ENCODE measurements around the gene EPC1. TPM values are rescaled to one million over a fixed set of nuclear protein-coding genes. Genes with fewer than 3 reads are reported as not detected.
A peak's percentile ranks its signal among the peaks of the same experiment; 100 is the strongest.

The EPC1 gene
- total RNA-seq, 2 experiments from 2014 or later = 33.0 to 33.9 TPM

GRCh38 chr10:32293581-32293980 is 53.4 kb downstream of the EPC1 start:
- intact Hi-C loops (cut with micrococcal nuclease) = no loop called here
- Mint-ChIP-seq H3K4me1 (ENCODE audit: low read depth) (peaks cover 30% of the 10 kb centered on the region), H3K27me3 (no peaks in the 10 kb centered on the region), H3K4me3 (no peak overlapping the region), H3K36me3 (ENCODE audit: low read depth) (peaks cover 14% of the 10 kb centered on the region), H3K9me3 (no peaks in the 10 kb centered on the region), H3K27ac (peak overlapping the region; percentile 30)
- CTCF ChIA-PET = interaction anchor here (0.8 to 0.9 kb wide), 2 partner anchors 52 to 303 kb away, joined by 3 read pairs; no protein-coding TSS in a partner anchor
- TF ChIP-seq CTCF (IDR thresholded peaks at IDR 0.05) = no peak
- no peak for ATAC-seq
- POLR2A ChIA-PET = interaction anchor here (0.6 to 1.3 kb wide), 6 partner anchors 9 to 65 kb away, joined by 3 to 5 read pairs (median 3); no protein-coding TSS in a partner anchor
- no peak for DNase-seq

GRCh38 chr10:32279795-32280194 is 67.2 kb downstream of the EPC1 start:
- Mint-ChIP-seq H3K27me3 (no peaks in the 10 kb centered on the region), H3K4me3 (no peak overlapping the region), H3K27ac (peak overlapping the region; percentile 52), H3K4me1 (ENCODE audit: low read depth) (peaks cover 17% of the 10 kb centered on the region), H3K9me3 (no peaks in the 10 kb centered on the region), H3K36me3 (ENCODE audit: low read depth) (peaks cover 23% of the 10 kb centered on the region)
- ATAC-seq (no peak), DNase-seq (no peak)
- TF ChIP-seq CTCF (IDR thresholded peaks at IDR 0.05) = no peak
- intact Hi-C loops (cut with micrococcal nuclease) = no loop called here
- CTCF ChIA-PET = interaction anchor here (0.9 to 1.1 kb wide), 4 partner anchors 12 to 58 kb away, joined by 3 to 4 read pairs (median 3); no protein-coding TSS in a partner anchor
- POLR2A ChIA-PET = no interaction called here

GRCh38 chr10:32273336-32273735 is 73.6 kb downstream of the EPC1 start:
- H3K27ac Mint-ChIP-seq = no peak overlapping the region
- no peak for TF ChIP-seq CTCF (IDR thresholded peaks at IDR 0.05)
- no peak overlapping the region for H3K4me3 Mint-ChIP-seq
- H3K4me1 Mint-ChIP-seq (ENCODE audit: low read depth) = peaks cover 15% of the 10 kb centered on the region
- ChIA-PET CTCF (interaction anchor here (1.2 kb wide), 1 partner anchor 17 kb away, joined by 4 read pairs; no protein-coding TSS in a partner anchor), POLR2A (no interaction called here)
- ATAC-seq = no peak
- DNase-seq = no peak
- no peaks in the 10 kb centered on the region for H3K27me3 Mint-ChIP-seq
- H3K9me3 Mint-ChIP-seq = no peaks in the 10 kb centered on the region
- H3K36me3 Mint-ChIP-seq (ENCODE audit: low read depth) = peaks cover 40% of the 10 kb centered on the region
- intact Hi-C loops (cut with micrococcal nuclease) = no loop called here

- Mint-ChIP-seq H3K4me3 (no peak overlapping the region), H3K4me1 (ENCODE audit: low read depth) (peaks cover 16% of the 10 kb centered on the region), H3K27ac (peak overlapping the region; percentile 13), H3K36me3 (ENCODE audit: low read depth) (peaks cover 42% of the 10 kb centered on the region), H3K27me3 (no peaks in the 10 kb centered on the region), H3K9me3 (no peaks in the 10 kb centered on the region)
- no peak for DNase-seq
- POLR2A ChIA-PET = no interaction called here
- CTCF ChIA-PET = no interaction called here
- no peak for TF ChIP-seq CTCF (IDR thresholded peaks at IDR 0.05)
- no peak for ATAC-seq
- intact Hi-C loops (cut with micrococcal nuclease) = no loop called here
These were observed 75.3 kb downstream of the EPC1 start for GRCh38 chr10:32271617-32272016.

- no peaks in the 10 kb centered on the region for H3K9me3 Mint-ChIP-seq
- ChIA-PET CTCF (interaction anchor here (0.8 to 1.0 kb wide), 3 partner anchors 12 to 27 kb away, joined by 3 to 4 read pairs (median 3); no protein-coding TSS in a partner anchor), POLR2A (interaction anchor here (1.0 kb wide), 1 partner anchor 24 kb away, joined by 3 read pairs; no protein-coding TSS in a partner anchor)
- H3K27ac Mint-ChIP-seq = peak overlapping the region; percentile 40
- H3K4me1 Mint-ChIP-seq (ENCODE audit: low read depth) = peaks cover 13% of the 10 kb centered on the region
- DNase-seq = no peak
- no peak for ATAC-seq
- intact Hi-C loops (cut with micrococcal nuclease) = no loop called here
- TF ChIP-seq CTCF (IDR thresholded peaks at IDR 0.05) = no peak
- H3K36me3 Mint-ChIP-seq (ENCODE audit: low read depth) = peaks cover 40% of the 10 kb centered on the region
- H3K4me3 Mint-ChIP-seq = no peak overlapping the region
- no peaks in the 10 kb centered on the region for H3K27me3 Mint-ChIP-seq
These were observed 77.4 kb downstream of the EPC1 start for GRCh38 chr10:32269343-32270100.
